ENCODE measurements around the gene LRRN4CL.
"Not testable (repeated sequence)": the region's sequence is repeated elsewhere in the genome, so short reads cannot be mapped to it uniquely, and the experiment has no call there.

The LRRN4CL gene

GRCh38 chr11:62675415-62675814, 13.9 kb downstream of the LRRN4CL start:
- DNase-seq, result not testable (repeated sequence)

- no peak for DNase-seq
Observed at GRCh38 chr11:62673196-62673525, 16.2 kb downstream of the LRRN4CL start.

GRCh38 chr11:62671608-62672389, 17.5 kb downstream of the LRRN4CL start, which contains the start of the genes LBHD1 and UQCC3:
Gene LBHD1, minus strand, starts transcription at chr11:62672267. Its CDS starts 2,236 bp downstream, at chr11:62670031.
Gene UQCC3, plus strand, starts transcription at chr11:62671673. Its CDS starts 73 bp downstream, at chr11:62671746.
- peak; percentile 87 for DNase-seq

GRCh38 chr11:62671236-62671607, 18.1 kb downstream of the LRRN4CL start:
- no peak for DNase-seq

- DNase-seq, result no peak
Observed at GRCh38 chr11:62669420-62670161, 19.7 kb downstream of the LRRN4CL start.

- no peak for DNase-seq
Observed at GRCh38 chr11:62667460-62667859, 21.9 kb downstream of the LRRN4CL start.

GRCh38 chr11:62666259-62666926, 22.9 kb downstream of the LRRN4CL start:
- DNase-seq, result no peak

- DNase-seq, result peak; percentile 25
Observed at GRCh38 chr11:62665599-62666258, 23.6 kb downstream of the LRRN4CL start.

- peak; percentile 91 for DNase-seq
Observed at GRCh38 chr11:62665075-62665598, 24.2 kb downstream of the LRRN4CL start, which contains the start of the genes C11orf98 and CSKMT. Gene C11orf98, minus strand, starts transcription at chr11:62665210. Its CDS starts 41 bp downstream, at chr11:62665169. Gene CSKMT, plus strand, starts transcription at chr11:62665312. Its CDS starts 568 bp downstream, at chr11:62665880.

GRCh38 chr11:62664405-62665074, 24.8 kb downstream of the LRRN4CL start:
- DNase-seq, result peak; percentile 57

- DNase-seq, result no peak
Observed at GRCh38 chr11:62656796-62657429, 32.4 kb downstream of the LRRN4CL start.

GRCh38 chr11:62654297-62654696, 35.0 kb downstream of the LRRN4CL start:
- no peak for DNase-seq

- no peak for DNase-seq
Observed at GRCh38 chr11:62652161-62653006, 36.9 kb downstream of the LRRN4CL start.

GRCh38 chr11:62650283-62650682, 39.0 kb downstream of the LRRN4CL start:
- DNase-seq, result not testable (repeated sequence)

GRCh38 chr11:62649486-62649885, 39.8 kb downstream of the LRRN4CL start:
- no peak for DNase-seq

- no peak for DNase-seq
Observed at GRCh38 chr11:62648967-62649364, 40.4 kb downstream of the LRRN4CL start.

GRCh38 chr11:62648185-62648966, 41.0 kb downstream of the LRRN4CL start:
- DNase-seq, result no peak

GRCh38 chr11:62647609-62648005, 41.7 kb downstream of the LRRN4CL start:
- no peak for DNase-seq

- no peak for DNase-seq
Observed at GRCh38 chr11:62646825-62647608, 42.3 kb downstream of the LRRN4CL start.

All from COR-L47 (cell line).